Urinary bladder (tissue), 4 donors: ENCODE measurements around the gene TBC1D25. TPM values are rescaled to one million over a fixed set of nuclear protein-coding genes. Genes with fewer than 3 reads are reported as not detected.
"Not testable (repeated sequence)": the region's sequence is repeated elsewhere in the genome, so short reads cannot be mapped to it uniquely, and the experiment has no call there.

Source experiments
- DNase-seq: peaks from one replicate; pipeline ENCODE4 v3.0.0-alpha.2; 2015; ENCODE audit errors: extremely low spot score
- H3K27ac ChIP-seq: one replicate; pipeline ENCODE4 v1.5.1; 2013; ENCODE audit warnings: low read depth, mild to moderate bottlenecking, moderate library complexity
- H3K36me3 ChIP-seq: one replicate; pipeline ENCODE4 v1.6.1; 2013; ENCODE audit warnings: mild to moderate bottlenecking, moderate library complexity; ENCODE audit not compliant: insufficient read depth
- H3K4me1 ChIP-seq: one replicate; pipeline ENCODE4 v1.6.1; 2013; ENCODE audit warnings: mild to moderate bottlenecking, moderate library complexity; ENCODE audit not compliant: insufficient read depth
- H3K4me3 ChIP-seq: one replicate; pipeline ENCODE4 v1.5.1; 2013; ENCODE audit warnings: low read depth, low read length
- WGBS: extraction: QIAGEN DNeasy Blood & Tissue Kit; methylation state at CpG from one replicate; pipeline ENCODE4 v1.1.7; 2013; 5-methylcytosine and 5-hydroxymethylcytosine counted together
- polyA plus RNA-seq: library from polyadenylated mRNA; stranded (reverse); fragments of 200-250 nt; gene quantifications from one replicate; pipeline ENCODE4 v1.2.3, GENCODE V29; 2013
- total RNA-seq: library from RNA; depleted of rRNA; stranded (reverse); fragments of >200 nt; gene quantifications from one replicate; pipeline ENCODE4 v1.2.3, GENCODE V29; 2014
- donor health status: healthy with polysubstance abuse.
- donor health status: healthy.

Gene TBC1D25
- total and polyA plus RNA-seq, 2 donors: 3.7 to 14.7 TPM

- WGBS: 27% methylated on average over 2 of the region's 2 CpGs
- Histone ChIP-seq H3K27ac (no peak overlapping the region), H3K4me3 (no peak overlapping the region), H3K36me3 (no peaks in the 10 kb centered on the region), H3K4me1 (no peaks in the 10 kb centered on the region)
- no peak for DNase-seq
Observed at GRCh38 chrX:48520976-48521352, 18.6 kb upstream of the TBC1D25 start.

GRCh38 chrX:48521353-48522243 lies 17.9 kb upstream of the TBC1D25 start, which contains the start of gene EBP:
Gene EBP (plus strand): TSS chrX:48521808. CDS start chrX:48523772, 1,964 bp downstream.
- peak within 1 kb of the TSS; percentile 63 for H3K4me3 ChIP-seq
- peak within 1 kb of the TSS; percentile 78 for H3K27ac ChIP-seq
- H3K36me3 ChIP-seq: no peaks in the 10 kb centered on the region
- DNase-seq: peak; percentile 78
- no peaks in the 10 kb centered on the region for H3K4me1 ChIP-seq
- WGBS: under 1% methylated on average over 65 of the region's 66 CpGs

DNA sequence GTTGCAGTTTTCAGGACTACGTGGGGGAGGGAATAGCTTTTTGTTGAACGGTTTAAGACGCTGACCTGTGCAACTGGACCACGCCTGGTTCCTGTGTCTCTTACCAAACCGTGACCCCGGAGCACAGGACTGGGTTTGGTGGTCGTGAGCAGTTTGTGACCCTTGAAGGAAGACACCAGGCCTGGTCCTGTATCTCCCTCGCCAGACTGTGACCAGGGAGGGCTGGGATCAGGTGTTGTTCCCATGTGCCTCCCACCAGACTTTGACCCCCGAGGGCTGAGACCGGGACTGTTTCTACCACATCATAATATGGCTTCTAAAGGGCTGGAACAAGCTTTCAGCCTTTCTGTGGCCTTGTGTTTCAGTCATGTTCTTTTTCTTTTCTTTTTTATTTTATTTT lies 17.2 kb upstream of the TBC1D25 start:
- Histone ChIP-seq H3K27ac (no peak overlapping the region), H3K4me3 (peak overlapping the region; percentile 63), H3K4me1 (no peaks in the 10 kb centered on the region), H3K36me3 (no peaks in the 10 kb centered on the region)
- DNase-seq: no peak
- WGBS: 6% methylated on average over 10 of the region's 10 CpGs

- 94% methylated on average over 12 of the region's 12 CpGs for WGBS
- peaks cover 2% of the 10 kb centered on the region for H3K36me3 ChIP-seq
- no peak for DNase-seq
- no peaks in the 10 kb centered on the region for H3K4me1 ChIP-seq
- no peak overlapping the region for H3K27ac ChIP-seq
- no peak overlapping the region for H3K4me3 ChIP-seq
Observed at GRCh38 chrX:48523682-48524081, 15.8 kb upstream of the TBC1D25 start.

DNA sequence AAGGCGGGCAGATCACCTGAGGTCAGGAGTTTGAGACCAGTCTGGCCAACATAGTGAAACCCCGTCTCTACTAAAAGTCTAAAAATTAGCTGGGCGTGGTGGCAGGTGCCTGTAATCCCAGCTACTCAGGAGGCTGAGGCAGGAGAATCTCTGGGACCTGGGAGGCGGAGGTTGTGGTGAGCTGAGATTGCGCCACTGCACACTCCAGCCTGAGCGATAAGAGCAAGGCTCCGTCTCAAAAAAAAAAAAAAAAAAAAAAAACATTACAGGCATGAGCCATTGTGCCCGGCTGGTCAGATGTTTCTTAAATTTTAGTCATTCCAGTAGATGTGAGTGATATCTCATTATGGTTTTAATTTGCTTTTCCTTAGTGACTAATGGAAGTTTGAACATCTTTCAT lies 13.7 kb upstream of the TBC1D25 start:
- not testable (repeated sequence) for H3K36me3 ChIP-seq, H3K27ac ChIP-seq, DNase-seq, H3K4me1 ChIP-seq, H3K4me3 ChIP-seq
- 88% methylated on average over 8 of the region's 8 CpGs for WGBS

- H3K36me3 ChIP-seq: peaks cover 2% of the 10 kb centered on the region
- no peak overlapping the region for H3K4me3 ChIP-seq
- WGBS: 83% methylated on average over 3 of the region's 3 CpGs
- H3K4me1 ChIP-seq: no peaks in the 10 kb centered on the region
- no peak for DNase-seq
- no peak overlapping the region for H3K27ac ChIP-seq
Observed at GRCh38 chrX:48530736-48531135, 8.8 kb upstream of the TBC1D25 start.

DNA sequence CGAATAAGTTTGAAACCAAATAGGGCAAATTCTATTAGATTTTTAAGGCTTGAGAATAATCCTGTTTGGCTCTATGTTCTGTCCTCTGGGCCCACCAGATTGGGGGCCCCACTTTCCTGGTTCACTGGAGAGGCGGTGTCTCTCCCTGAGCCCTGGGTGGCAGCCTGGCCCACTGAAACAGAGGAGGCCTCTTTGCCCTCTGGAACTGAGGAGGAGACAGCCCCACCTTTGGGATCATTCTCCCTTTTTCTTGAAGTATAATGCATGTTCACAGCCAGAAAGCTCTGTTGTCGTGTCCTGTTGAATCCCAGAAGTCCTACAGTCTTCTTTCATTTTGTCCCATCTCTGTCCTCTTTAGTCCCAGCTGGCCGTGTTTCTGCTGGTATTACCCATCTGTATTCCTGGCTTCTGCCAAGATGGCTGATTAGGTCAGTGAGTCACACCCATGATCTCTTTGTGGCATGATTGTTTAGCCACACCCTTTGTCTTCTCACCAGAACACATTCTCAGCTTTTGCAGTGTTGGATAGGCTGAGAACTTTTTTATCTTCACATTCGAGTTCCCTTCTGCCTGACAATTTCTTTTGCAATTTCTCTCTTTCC lies 8.1 kb upstream of the TBC1D25 start:
- H3K4me1 ChIP-seq: no peaks in the 10 kb centered on the region
- peak overlapping the region; percentile 39 for H3K27ac ChIP-seq
- H3K4me3 ChIP-seq: no peak overlapping the region
- peaks cover 2% of the 10 kb centered on the region for H3K36me3 ChIP-seq
- WGBS: 65% methylated on average over 5 of the region's 5 CpGs
- DNase-seq: no peak

DNA sequence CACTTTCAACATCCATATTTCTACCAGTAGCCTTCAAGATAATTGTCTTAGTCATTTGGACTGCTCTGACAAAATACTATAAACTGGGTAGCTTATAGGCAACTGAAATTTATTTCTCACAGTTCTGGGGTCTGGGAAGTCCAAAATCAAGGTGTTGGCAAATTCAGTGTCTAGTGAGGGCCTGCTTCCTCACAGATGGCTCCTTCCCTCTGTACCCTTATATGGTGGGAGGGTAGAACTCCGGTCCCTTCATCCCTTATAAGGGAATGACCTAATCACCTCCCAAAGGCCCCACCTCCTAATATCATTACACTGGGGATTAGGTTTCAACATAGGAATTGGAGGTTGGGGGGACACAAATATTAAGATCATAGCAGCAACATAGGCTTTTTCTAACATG lies 7.4 kb upstream of the TBC1D25 start:
- H3K4me1 ChIP-seq: no peaks in the 10 kb centered on the region
- DNase-seq: no peak
- H3K36me3 ChIP-seq: peaks cover 2% of the 10 kb centered on the region
- WGBS: 79% methylated on average over 1 of the region's 1 CpG
- H3K4me3 ChIP-seq: no peak overlapping the region
- no peak overlapping the region for H3K27ac ChIP-seq

- peaks cover 2% of the 10 kb centered on the region for H3K36me3 ChIP-seq
- DNase-seq: no peak
- WGBS: 96% methylated on average over 3 of the region's 3 CpGs
- H3K27ac ChIP-seq: no peak overlapping the region
- H3K4me3 ChIP-seq: no peak overlapping the region
- no peaks in the 10 kb centered on the region for H3K4me1 ChIP-seq
Observed at GRCh38 chrX:48533165-48533564, 6.3 kb upstream of the TBC1D25 start.

DNA sequence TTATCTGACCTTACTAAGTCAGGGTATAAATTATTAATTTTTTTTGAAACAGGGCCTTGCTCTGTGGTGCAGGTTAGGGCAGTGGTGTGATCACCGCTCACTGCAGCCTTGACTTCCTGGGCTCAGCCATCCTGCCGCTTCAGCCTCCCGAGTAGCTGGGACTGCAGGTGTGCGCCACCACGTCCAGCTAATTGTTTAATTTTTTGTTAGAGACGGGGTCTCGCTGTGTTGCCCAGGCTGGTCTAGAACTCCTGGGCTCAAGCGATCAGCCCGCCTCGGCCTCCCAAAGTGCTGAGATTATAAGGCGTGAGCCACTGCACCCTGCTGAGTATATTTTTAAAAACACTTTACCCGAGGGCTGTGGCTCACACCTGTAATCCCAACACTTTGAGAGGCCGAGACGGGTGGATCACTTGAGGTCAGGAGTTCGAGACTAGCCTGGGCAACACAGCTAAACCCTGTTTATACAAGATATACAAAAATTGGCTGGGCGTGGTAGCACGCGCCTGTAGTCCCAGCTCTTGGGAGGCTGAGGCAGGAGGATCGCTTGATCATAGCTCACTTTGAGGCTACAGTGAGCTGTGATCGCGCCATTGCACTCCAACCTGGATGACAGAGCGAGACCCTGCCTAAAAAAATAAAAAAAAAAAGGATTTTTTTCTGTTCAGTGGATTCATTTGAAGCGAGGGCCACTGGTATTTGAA lies 721 bp upstream of the TBC1D25 start:
- WGBS: 75% methylated on average over 23 of the region's 23 CpGs
- DNase-seq: no peak
- no peaks in the 10 kb centered on the region for H3K4me1 ChIP-seq
- H3K4me3 ChIP-seq: no peak overlapping the region
- no peaks in the 10 kb centered on the region for H3K36me3 ChIP-seq
- peak overlapping the region; percentile 18 for H3K27ac ChIP-seq

- H3K4me3 ChIP-seq: peak overlapping the region; percentile 60
- no peaks in the 10 kb centered on the region for H3K36me3 ChIP-seq
- H3K4me1 ChIP-seq: no peaks in the 10 kb centered on the region
- peak overlapping the region; percentile 85 for H3K27ac ChIP-seq
- DNase-seq: no peak
- WGBS: 5% methylated on average over 12 of the region's 12 CpGs
Observed at GRCh38 chrX:48540028-48540375, 488 bp downstream of the TBC1D25 start.

GRCh38 chrX:48540480-48540879 lies 966 bp downstream of the TBC1D25 start:
- H3K4me3 ChIP-seq: no peak overlapping the region
- no peak overlapping the region for H3K27ac ChIP-seq
- H3K36me3 ChIP-seq: no peaks in the 10 kb centered on the region
- WGBS: 88% methylated on average over 7 of the region's 7 CpGs
- no peaks in the 10 kb centered on the region for H3K4me1 ChIP-seq
- no peak for DNase-seq

- no peaks in the 10 kb centered on the region for H3K4me1 ChIP-seq
- 80% methylated on average over 10 of the region's 10 CpGs for WGBS
- H3K36me3 ChIP-seq: no peaks in the 10 kb centered on the region
- H3K27ac ChIP-seq: no peak overlapping the region
- no peak overlapping the region for H3K4me3 ChIP-seq
- DNase-seq: no peak
Observed at GRCh38 chrX:48541140-48541814, 1.8 kb downstream of the TBC1D25 start.
